HG02870 (cell line): ENCODE results near the gene RNF208.

Experiments
- ATAC-seq: cut with Tn5 transposase; IDR thresholded peaks from one replicate; pipeline ENCODE4 v1.9.1; 2021; ENCODE audit warnings: mild to moderate bottlenecking, moderate library complexity; ENCODE audit not compliant: unreplicated experiment

RNF208 gene

DNA sequence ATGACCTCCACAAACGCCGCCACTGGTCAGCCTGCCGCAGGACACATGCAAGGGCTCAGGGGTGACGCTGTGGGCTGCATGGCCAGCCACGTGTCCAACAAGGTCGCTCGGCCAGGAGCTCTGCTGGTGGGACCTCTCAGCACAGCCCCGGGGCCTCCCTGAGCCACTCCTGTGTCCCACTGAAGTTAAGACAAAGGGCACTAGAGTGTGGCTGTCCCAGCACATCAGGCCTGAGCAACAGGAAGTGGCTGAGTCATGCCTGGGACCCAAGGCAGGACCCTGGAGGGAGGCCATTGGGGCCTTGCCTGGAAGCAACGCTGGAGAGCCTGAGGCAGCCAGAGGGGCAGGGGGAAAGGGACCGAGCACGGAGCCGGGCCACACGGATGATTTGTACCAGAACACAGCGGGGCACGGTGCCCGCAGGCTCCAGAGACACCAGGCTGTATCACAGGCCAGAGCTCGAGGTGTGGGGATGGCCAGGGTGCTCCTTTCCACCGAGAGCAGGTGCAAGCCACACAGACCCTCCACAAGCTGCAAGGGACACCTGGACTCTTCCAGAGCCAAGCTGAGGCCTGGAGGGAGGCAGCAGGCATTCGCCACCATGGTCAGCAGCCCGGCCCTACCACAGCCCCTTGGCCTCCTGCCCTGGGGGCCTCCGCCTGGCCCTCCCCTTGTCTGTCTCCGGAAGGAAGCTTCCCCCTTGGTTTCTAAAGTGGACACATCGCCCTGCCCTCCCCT lies 43.7 kb downstream of the RNF208 start:
- ATAC-seq = no peak

DNA sequence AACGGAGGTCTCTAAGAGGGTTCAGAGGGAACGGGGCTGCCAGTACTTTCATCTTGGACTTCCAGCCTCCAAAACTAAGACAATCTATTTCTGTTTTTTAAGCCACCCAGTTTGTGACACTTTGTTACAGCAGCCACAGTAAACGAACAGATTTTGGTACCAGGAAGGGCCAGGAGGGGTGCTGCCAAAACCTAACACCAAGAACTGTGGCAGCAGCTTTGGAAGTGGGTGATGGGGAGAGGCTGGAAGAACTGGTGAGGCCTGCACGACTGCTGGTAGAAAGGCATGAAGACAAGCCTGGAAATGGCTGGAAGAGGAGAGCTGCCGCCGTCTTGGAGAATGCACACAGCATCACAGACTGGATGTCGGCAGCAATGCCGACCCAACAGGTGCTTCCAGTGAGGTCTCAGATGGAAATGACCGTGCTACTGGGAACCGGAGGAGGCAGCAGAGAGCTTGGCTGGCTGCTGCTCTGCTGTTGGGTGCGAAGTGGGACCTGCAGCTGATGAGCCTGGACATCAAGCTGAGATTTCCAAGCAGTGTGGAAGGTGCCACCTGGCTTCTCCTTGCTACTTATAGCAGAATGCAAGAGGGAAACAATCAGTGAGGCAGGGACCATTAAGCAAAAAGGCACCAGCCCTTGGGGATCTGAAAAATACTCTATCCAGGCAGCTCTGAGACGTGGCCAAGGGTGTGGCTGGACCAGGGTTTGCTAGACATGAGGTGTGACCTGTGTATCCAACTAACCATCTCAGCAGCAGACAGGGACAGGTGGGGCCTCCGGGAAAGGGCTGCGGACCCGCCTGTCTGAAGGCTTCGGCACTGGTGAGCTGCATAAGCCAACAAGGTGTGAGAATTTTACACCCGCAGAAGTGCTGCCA lies 45.5 kb downstream of the RNF208 start:
- ATAC-seq = no peak

DNA sequence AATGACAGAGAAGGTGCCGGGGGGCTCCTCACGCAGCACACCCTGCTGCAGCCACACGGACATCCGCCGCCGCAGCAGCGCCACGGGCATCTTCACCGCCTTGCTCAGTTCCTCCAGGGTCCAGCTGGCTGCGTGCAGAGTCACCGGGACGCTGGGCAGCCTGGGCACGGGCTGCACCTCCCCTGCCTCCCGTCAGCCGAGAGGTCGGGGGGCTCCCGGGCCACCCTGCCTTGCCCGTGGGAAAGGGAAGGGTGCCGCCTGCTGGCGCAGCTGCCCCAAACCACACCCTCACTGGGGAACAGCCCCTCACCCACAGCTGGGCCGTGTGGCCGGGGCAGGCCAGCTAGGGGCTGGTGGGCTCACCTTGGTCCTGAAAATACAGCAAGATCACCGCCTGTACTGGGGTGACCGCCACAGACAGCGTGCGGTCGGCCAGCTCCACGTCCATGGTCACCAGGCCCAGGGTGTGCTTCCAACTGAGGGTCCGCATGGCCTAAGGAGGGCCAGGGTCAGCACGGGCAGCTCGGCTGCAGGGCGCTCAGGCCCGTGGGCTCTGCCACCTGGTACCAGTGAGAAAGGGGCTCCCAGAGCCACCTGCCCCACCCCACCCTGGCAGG lies 46.6 kb downstream of the RNF208 start:
- no peak for ATAC-seq

DNA sequence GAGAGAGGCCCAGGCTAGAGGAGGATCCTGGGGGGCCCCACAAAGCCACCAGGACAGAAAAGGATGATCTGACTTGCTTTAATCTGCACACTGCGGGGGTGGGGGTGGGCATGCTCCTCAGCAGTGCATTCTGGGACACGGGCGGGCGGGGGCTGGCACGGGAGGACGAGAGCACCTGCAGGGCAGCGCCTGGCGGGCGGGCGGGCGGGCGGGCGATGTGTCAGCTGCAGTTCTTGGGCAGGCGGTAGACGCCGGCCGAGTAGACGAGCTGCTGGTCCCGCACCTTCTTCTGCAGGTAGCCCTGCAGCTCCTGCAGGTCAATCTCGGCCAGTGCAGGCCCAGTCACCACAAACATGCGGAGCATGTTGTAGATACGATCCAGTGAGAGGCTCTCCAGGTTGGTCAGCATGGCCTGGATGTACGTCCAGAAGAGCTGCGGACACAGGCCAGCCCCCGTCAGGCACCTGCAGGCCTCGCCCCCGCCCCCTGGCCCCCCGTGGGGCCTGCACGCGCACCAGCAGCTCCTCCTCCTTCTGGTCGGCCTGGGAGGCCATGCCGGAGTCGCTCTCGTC lies 47.2 kb downstream of the RNF208 start:
- no peak for ATAC-seq

DNA sequence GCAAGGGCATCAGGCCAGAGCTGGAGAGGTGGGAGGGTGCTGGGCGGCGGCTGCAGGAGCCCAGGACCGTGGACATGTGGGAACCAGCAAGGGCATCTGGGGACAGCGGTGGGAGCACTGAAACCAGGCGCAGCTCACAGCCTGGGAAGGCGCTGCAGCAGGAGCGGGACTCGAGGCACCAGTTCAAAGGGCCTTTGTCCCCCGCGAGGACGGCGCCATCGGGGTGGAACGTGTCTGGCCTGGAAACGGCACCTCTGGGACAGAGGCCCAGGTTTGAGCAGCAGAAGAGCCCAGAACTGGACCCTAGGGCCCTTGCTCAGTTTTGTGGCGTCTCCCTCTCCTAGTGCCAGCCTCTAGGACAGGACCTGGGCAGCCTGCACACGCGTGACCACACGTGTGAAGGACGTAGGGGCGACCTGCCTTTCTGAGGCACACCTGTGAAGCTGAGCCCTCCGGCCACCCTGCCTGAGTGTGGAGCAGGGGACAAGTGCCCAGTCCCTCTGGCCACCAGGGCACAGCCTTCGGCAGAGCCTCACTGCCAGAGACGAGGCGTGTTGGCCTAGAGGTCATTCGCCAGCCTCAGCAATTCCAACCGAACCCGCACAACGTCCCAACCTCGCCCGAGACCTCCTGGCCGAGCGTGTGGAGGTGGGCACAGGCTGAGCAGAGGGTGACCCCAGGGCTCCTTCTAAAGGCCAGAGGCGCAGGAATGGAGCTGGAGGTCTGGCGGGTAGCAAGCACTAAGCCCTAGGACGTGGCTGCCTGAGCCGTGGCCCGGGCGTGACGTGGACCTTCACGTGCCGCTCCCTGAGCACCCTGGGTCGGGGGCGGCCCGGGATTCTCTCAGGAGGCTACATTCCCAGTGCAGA lies 48.0 kb downstream of the RNF208 start:
- no peak for ATAC-seq

DNA sequence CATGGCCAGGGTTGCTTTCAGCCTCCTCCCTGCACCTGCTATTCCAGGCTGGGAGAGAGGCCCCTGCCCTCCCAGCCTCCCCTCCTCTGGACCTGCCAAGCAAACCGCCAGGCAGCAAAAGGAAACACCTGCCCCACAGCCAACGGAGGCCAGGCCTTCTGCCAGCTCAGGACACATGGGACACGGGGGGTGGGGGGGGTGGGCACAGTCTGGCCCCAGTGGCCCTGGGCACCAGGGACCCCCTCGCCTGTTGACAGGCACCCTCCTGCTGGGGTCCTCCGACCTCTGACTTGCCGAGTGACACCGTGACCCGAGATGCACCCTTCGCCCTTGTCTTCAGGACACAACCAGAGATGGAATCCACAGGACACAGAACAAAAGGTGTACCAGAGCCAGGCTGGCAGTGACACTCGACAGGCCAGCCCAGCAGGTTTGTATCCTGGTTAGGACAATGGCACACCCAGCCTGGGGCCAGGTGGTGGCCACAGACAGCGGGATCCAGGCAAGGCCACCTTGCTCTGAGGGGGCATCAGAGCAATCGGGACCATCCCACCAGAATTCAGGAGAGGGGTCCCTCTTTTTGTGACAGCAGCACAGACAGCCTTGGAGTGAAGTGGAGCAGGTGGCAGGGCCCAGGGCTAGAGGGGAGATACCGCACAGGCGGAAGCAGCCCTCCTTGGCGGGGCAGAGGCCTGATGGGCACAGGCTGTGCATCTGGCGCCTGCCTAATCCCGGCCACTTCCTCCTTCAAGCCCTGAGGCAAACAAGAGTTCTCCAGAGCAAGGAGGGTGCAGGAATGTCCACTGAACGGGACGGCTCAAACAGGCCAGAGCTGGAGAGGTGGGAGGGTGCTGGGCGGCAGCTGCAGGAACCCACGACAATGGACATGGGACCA lies 48.9 kb downstream of the RNF208 start:
- no peak for ATAC-seq

DNA sequence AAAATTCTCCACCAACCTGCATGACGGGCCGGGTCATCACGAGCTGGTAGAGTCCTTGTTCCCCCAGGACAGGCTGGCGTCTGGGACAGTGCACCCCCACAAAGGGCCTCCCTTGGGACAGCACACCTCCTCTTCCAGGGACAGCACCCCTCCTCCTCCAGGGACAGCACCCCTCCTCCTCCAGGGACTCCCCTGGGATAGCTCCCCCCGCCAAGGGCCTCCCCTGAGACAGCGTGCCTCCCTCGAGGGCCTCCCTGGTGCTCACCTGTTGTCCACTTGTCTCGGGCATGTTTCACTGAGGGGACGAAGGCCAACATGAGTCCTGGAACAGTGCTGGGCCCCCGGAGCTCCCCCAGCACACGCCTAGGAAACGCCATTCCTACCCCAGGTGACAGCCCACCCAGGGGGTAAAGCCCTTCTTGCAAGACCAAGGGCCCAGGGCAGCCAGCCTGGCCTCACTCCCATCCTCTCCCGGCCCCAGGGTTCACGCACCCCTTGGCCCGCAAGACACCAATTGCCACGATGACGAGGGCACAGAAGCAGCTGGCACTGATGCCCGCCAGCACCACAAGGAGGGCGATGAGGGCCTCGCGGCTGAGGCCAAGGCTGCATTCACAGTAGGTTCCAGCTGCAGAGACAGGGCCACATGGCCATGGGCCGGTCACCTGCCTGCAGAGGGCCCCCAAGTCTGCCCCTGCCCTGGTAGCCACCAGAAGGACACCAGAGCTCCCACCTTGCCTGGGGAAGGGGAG lies 50.7 kb downstream of the RNF208 start:
- no peak for ATAC-seq

DNA sequence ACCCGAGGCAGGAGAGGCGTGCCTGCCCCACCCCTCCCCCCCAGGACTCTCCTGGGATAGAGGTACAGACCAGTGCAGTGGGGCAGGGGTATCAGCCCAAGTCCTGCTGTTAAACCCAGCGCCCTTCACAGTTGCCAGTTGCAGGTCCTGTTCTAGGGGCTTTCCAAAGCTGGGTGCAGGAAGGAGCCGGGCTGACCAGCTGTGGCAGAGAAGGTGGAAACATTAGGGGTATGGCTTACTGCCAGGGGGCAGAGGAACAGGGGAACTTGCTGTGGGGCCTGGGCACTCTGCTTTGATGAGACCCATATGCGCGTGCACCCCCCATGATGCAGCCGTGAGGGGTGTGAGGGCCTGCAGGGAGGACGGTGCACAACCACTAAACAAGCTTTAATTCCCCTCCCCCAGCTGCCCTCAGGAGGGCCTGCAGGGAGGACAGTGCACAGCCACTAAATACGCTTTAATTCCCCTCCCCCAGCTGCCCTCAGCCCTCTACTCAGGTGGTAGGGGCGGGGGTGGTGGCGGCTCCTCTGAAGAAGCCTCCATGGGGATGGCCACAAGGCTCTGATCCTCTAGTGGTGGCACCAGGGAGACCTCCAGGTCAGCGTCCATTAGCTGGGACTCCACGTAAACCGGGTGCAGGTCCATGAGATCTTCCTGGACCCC lies 51.4 kb downstream of the RNF208 start:
- ATAC-seq = no peak
